GM18909 (cell line): ENCODE data around the gene ARAP3.
"Not testable (repeated sequence)": the region's sequence is repeated elsewhere in the genome, so short reads cannot be mapped to it uniquely, and the experiment has no call there.

Experiments used
- ATAC-seq: cut with Tn5 transposase; IDR thresholded peaks from one replicate; pipeline ENCODE4 v1.9.1; 2021; ENCODE audit warnings: mild to moderate bottlenecking; ENCODE audit not compliant: unreplicated experiment, poor library complexity

ARAP3 gene, protein sequence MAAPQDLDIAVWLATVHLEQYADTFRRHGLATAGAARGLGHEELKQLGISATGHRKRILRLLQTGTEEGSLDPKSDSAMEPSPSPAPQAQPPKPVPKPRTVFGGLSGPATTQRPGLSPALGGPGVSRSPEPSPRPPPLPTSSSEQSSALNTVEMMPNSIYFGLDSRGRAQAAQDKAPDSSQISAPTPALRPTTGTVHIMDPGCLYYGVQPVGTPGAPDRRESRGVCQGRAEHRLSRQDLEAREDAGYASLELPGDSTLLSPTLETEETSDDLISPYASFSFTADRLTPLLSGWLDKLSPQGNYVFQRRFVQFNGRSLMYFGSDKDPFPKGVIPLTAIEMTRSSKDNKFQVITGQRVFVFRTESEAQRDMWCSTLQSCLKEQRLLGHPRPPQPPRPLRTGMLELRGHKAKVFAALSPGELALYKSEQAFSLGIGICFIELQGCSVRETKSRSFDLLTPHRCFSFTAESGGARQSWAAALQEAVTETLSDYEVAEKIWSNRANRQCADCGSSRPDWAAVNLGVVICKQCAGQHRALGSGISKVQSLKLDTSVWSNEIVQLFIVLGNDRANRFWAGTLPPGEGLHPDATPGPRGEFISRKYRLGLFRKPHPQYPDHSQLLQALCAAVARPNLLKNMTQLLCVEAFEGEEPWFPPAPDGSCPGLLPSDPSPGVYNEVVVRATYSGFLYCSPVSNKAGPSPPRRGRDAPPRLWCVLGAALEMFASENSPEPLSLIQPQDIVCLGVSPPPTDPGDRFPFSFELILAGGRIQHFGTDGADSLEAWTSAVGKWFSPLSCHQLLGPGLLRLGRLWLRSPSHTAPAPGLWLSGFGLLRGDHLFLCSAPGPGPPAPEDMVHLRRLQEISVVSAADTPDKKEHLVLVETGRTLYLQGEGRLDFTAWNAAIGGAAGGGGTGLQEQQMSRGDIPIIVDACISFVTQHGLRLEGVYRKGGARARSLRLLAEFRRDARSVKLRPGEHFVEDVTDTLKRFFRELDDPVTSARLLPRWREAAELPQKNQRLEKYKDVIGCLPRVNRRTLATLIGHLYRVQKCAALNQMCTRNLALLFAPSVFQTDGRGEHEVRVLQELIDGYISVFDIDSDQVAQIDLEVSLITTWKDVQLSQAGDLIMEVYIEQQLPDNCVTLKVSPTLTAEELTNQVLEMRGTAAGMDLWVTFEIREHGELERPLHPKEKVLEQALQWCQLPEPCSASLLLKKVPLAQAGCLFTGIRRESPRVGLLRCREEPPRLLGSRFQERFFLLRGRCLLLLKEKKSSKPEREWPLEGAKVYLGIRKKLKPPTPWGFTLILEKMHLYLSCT (N-terminal part only)

DNA sequence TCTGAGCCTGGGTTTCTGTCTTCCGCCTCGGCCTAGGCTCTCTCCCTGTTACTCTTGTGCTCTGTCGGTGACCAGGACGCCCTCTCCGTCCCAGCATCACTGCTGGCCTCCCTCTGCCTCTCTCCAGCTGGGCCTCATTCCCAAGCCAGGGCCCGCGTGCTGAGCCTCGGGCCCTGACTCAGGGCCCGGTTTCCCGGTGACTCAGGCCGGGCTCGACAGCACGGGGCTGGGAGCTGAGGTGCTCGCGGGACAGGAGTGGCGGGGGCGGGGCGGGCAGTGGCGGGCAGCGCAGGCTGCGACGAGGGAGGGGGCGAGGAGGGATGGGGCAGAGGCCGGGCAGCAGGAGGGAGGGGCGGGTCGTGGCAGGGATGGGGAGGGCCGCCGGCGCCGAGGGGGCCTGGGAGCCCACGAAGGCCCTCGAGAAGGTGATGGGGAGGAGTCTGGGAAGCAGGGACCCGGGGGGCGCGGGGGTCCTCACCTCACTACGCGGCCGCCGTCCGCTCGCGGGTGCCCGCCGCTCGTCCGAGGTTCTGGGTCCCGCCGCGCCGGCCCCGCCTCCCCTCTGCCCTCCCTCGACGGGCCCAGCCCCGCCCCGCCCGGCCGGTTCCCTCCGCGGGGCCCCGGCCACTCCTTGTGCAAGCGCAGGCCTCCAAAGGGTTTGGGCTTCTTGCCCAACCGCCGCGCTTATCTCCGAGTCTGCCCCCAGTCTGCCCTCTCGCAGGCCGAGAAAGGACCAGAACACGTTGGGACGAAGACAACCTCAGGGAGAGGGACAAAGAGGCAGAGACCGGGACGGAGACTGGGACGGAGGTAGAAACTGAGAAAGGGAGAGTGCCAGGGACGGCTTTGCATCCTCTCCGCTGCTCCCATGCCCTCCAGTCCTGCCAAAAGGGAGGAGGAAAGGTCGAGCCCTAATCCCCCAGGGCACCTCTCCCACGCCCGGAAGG, at the start of gene ARAP3:
Gene ARAP3 (minus strand): TSS at position 536 of the 947 bp plus-strand sequence. CDS start 1,744 bp downstream, outside the sequence.
- peak; percentile 45 for ATAC-seq

DNA sequence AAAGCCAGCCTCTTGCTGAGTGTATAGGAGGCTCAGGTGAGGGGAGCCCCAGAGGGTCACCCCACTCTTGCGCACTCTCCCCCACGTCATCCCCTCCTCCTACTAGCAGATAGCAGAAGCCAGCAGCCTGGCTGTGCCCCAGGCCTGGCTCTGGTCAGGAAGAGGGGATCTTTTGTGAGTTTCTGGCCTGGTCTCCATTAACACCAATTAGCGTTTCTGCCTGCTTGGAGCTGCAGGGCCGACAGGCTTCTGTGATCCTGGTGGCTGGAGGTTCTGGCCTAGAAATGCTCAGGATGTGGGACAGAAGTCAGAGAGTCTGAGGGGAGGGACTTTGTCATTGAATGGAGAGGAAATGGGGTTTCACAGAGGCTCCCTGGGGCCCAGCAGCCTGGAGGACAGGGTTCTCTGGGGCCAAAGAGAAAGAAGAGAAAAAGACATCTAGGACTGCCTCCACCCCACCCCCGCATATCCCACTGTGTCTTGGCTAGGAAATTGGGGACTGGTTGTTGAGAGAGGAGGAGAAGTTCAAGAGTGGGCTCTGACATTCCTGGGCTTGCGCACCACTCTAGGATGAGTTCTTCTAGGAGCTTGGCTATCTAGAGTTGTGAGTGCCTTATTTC, 47.5 kb upstream of the ARAP3 start:
- ATAC-seq, result no peak

DNA sequence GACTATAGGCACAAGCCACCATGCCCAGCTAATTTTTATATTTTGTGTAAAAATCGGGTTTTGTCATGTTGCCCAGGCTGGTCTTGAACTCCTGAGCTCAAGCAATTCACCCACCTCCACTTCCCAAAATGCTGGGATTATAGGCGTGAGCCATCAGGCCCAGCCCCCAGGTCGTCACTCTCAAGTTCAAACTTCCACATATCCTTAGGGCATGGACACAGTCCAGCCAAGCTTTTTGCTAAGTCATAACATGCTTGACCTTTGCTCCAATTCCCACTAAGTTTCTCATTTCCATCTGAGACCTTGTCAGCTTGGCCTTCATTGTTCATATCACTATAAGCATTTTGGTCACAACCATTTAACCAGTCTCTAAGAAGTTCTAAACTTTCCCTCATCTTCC, 43.9 kb upstream of the ARAP3 start:
- ATAC-seq, result no peak

DNA sequence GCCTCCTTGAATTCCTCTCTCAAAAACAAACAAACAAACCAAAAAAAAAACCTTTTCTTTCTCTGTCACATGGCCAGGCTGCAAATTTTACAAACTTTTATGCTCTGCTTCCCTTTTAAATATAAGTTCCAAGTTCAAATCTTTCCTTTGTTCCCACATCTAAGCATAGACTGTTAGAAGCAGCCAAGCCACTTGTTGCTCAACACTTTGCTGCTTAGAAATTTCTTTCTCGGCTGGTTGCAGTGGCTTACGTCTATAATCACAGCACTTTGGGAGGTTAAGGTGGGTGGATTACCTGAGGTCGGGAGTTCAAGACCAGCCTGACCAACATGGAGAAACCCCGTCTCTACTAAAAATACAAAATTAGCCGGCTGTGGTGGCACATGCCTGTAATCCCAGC, 43.1 kb upstream of the ARAP3 start:
- not testable (repeated sequence) for ATAC-seq

DNA sequence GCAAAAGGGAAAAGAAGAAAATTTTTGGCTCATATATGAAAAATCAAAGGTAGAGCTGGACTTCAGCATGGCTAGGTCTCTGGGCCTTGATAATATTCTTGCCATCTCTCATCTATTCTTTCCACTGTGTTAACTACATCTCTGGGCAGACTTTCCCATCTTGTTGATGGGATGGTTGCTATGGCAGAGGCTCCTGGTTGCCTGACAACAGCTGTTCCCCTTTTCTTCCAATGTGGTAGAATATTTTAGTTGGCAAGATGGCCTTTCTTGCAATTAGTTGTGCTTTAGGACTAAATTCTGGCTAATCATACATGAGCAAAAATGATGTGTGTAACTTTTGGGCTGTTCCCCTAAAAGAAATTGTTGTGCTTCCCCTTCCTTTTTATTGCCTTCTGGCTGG, 40.2 kb upstream of the ARAP3 start:
- no peak for ATAC-seq

DNA sequence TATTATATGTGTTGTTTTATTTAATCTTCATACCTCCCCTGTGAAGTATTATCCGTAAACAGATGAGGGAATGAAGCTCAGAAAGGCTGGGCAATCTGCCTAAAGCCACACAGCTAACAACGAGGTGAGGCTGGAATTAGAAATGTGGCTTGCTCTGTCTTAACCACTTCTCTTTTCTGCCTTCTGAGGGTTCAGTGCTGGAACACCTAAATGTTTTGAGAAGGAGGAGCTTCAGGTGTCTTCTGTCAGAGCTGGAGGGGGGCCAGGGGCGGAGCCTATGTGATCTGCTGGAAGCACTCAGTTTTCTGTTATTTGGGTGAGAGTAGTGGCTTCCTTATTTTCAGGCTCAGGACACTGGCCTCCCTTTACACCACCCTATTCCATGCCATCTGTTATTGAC, 35.0 kb upstream of the ARAP3 start:
- ATAC-seq, result no peak

DNA sequence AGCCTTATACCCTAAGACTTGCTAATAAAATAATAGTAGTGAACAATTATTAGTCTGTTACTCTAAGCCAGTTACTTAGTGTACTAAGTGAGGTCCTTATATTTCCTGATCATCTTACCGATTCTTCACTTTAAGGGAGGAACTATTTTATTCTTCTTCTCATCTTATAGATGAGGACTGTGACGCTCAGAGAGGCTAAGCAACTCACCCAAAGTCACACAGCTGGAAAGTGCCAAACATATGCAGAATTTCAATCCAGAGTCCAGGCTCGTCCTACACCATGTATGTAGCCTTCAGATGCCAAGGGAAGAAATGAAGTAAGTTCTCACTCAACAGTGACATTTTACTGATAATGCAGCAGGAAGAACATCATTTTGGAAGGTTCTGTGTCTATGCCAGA, 34.4 kb upstream of the ARAP3 start:
- ATAC-seq, result no peak

DNA sequence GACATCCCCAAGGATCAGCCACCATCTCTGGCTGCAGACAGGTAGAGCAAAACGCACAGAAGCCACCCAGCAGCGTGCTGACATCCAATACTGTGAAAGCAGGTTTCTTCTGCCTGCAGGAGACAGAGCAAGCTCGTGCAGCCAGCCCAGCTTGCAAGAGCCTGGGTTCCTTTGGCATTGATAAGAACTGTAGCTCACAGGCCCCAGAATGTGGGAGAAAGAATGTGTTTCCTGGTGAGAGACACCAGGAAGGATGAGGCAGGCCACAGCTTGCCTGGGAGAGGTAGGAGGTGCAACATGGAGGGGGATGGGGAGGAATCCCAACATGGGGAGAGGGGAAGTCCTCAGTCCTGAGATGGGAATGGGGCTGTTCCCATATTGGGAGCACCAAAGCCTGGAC, 34.0 kb upstream of the ARAP3 start:
- no peak for ATAC-seq

DNA sequence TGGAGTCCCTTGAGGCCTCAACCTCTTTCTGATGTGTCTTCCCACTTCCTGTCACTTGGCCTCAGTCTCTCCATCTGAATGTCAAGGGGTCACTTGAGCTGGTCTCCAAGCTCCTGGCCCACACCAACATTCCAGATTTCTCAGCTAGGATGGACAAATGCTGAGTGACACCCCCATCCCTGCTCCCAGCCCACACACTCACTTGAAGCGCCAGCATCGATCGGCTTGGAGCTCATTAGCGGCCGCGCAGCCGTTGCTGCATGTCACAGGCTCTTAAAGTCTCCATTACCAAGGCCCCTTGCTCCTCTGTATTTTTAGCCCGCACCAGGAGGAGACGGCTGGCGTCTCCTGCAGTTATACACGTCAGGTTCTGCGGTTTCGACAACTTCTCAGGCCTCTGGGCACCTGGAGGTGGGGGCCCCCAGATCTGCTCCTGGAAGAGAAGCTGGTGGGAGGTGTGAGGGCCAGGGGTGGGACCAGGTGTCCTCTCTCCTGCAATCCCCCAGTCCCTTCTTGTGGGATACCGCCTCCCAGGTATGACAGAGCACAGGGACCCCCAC, 33.4 kb upstream of the ARAP3 start:
- no peak for ATAC-seq

DNA sequence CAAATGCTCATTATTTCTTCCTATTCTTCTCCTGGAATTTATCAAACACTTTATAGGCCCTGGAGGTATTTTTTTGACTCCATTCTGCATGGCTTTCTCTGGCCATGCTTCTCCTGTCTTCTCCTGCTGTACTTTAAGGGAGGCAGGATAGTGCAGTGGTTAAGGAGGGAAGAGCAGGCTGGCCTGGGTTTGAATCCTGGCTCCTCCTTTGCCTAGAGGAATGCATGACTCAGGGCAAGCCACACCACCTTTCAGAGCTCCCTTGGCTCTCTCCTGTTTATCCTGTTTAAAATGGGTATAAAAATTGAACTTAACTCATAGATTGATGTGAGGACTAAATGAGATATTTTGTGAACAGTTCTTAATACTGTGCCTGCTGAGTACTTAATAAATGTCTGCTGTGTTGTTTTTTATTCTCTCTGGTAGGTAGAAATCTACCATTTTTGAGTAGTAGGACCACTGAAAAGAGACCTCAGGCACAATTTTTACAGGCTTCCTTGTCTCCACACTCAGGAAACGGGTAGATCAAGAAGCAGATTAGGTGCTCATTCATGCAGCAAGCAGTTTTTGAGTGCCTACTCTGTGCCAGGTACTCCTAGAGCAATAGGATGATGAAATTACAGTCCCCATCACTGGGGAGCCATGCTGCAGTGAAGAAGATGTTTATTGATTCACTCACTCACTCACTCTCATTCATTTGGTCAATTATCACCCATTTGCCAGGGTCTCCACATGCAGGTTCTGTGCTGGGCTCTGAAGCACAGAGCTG, 32.7 kb upstream of the ARAP3 start:
- no peak for ATAC-seq

DNA sequence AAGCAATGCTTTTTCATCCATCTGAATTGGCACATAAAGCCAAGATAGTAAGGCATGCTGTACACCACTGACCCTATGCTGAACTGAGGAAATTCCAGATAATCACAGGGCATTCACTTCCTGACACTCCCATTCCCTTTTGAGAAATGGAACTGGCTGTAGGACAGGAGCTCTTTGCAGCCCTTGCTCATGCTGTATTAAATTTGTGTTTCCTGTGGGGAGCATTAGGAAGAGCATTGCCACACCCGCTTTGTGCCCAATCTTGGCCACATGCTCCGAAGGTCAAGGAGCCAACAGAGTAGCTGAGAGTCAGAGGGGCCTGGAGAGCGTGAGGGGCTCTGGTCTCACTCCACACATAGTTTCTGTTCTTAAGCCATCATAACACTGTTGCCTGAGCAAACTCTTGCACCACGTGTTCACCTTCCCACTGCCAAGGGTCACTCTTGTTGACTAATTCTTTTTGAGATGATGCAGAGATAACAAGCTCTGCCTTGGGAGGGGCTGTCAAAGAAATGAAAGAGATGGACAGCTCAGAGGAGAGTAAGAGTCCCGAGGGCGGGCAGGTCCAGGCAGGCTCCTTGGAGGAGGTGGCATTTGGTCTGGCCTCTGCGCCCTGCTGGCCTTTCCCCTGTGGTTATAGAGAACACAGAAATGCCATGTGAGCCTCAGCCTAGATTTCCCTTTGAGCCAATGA, 31.7 kb upstream of the ARAP3 start:
- no peak for ATAC-seq

DNA sequence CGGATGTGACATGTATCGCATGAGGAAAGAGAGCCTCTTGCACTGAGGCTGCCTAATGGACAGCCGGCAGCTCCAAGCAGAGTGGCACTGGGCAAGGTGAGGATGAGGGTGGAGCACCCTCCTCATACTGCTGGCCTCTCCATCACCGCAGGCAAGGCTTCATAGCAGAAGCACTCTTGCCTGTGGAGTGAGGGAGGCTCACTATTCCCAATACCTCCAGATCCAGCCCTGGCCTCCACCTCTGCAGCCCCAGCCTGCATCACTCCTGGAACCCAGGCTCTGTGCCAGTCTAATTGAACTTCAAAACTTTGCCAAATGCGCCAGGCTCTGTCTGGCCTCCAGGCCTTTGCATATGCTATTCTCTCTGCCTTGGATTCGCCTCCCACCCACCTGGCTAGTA, 29.7 kb upstream of the ARAP3 start:
- ATAC-seq, result no peak

DNA sequence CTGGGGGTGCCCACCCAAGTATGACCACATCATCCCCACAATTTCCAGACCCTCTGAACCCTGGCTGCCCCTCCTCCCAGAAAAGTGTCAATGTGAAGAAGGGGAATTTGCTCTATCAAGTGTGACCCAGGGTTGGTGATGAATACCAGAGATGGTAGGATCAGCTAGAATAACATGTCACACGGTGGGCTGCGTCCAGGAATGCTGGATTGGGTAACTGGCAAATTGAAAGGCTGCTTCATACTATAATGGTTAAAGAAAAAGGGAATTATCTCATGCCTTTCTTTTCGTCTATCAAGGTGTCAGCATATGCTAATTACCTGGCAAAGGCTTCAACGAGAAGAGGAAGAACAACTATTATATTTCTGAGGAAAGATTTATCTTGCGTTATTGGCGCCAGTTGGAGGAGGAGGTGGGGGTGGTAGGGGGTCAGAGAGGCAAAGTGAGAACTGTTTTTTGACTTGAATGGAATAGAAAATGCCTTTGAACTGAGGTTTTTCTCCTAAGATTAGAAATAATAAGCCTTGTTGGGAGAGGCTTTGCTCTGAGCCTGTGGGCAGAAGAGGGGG, 27.8 kb upstream of the ARAP3 start:
- no peak for ATAC-seq

DNA sequence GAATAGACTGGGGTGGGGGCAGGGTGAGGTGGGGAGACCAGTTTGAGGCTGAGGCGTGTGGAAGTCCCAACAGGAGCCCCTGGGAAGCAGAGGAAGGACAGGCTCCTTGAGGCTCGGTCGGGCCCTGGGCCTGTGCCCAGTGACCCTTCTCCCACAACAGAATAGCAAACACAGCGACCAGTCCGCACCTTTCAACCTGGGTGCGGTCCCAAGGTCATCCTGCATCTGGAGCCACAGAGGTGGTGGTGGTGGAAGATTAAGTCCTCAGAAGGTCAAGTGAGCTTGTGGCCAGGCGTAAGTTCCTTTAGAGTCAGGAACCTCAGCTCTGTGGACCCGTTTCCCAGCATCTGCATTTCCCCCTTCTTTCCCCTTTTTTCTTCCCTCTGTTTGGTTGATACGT, 26.0 kb upstream of the ARAP3 start:
- no peak for ATAC-seq

DNA sequence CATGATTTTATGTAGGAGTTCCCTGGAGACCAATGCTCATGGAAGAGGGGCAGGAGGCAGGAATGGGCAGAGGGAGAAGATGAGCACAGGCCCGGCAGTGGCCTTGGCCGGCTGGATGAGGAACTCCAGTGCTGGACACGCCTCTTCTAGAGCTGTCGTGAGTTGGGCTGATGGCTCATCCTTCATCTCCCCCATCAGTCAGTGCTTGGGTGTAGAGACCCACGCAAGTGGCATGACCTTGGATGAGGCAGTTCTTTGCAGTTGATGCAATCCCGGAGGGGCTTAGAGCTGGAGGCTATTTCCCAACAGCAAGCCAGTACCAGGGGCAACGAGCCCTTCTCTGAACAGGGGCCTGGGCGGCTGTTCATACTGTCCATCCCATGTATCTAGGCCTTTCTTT, 25.5 kb upstream of the ARAP3 start:
- no peak for ATAC-seq

DNA sequence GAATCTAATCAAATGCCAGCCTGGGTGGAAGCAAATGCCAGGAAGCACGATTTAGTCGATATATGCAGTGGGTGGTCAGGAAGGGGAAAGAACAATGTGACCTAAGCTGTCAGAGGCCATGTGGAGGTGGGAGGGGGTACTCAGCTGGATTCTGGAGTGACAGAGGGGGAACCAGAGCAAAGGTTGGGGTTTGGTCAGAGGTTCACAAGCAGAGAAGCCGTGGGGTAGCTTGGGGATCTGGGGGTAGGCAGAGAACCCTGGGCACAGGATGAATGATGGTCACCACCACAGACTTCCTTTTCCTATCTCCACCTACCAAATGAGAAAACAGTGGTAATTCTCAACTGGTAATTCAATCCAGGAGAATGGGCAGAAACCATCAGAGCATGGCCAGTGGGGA, 24.1 kb upstream of the ARAP3 start:
- ATAC-seq, result no peak

DNA sequence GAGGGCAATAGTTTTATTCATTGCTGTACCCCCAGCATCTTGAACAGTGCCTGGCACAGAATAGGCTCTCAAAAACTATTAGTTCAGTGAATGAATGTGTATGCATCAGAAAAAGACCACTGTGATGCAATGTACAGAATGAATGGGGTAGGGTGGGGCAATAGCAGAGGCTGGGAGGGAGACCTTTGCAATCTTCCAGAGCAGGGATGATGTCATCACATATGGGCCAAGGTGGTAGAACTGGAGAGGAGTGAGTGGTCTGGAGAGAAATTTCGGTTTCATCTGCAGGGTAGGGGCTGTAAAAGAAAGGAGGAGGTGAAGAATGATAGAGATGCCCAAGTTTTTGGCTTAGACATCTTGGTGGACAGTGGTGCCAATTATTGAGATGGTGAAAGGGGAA, 23.4 kb upstream of the ARAP3 start:
- ATAC-seq, result no peak
